NB4 (cell line): Measurements from ENCODE around the gene TEP1.

ENCODE experiments used
- MAX ChIP-seq: IDR thresholded peaks from 2 replicates; pipeline ENCODE4 v1.6.1; 2011; ENCODE audit warnings: low read depth, low read length
- POLR2A ChIP-seq: IDR thresholded peaks from 2 replicates; pipeline ENCODE4 v1.6.1; 2011; ENCODE audit warnings: mild to moderate bottlenecking; ENCODE audit not compliant: insufficient read length; ENCODE audit errors: extremely low read depth
- TF ChIP-seq, protein P1 (sequence below): IDR thresholded peaks from one replicate; pipeline ENCODE4 v1.5.1; 2012; ENCODE audit warnings: low read depth, low read length

DNA sequence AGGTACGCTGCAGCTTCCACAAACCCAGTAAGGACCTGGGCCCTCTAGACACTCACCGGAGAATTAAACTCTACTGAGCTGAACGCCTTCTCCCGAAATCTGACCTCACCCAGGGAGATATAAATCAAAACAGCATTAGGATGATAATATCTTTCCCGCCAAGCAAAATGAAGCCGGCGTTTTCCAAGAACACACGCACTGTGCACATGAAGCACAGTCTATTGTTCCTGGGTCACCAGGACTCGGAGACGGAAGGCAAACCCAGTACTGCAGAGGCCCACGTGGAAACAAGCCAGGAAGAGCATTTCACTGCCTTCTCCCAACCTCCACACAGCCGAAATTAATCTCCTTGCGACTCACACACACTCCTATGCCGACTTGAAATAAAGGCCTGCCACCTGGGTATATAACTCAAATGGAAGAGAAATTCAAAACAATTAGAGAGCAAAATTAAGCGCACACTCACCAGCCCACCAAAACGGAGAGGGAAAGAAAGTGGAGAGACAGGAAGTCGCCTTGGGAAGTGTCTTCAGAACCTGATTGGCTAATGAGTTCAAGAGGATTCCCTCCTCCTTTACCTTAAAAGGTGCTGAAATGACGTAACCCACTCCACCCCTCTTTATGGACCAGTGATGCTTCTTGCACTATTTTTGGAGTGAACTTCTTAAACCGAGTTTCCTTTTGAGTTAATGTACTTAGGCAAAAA lies 80.4 kb downstream of the TEP1 start, which contains the start of gene CCNB1IP1:
- TF ChIP-seq, protein P1, sequence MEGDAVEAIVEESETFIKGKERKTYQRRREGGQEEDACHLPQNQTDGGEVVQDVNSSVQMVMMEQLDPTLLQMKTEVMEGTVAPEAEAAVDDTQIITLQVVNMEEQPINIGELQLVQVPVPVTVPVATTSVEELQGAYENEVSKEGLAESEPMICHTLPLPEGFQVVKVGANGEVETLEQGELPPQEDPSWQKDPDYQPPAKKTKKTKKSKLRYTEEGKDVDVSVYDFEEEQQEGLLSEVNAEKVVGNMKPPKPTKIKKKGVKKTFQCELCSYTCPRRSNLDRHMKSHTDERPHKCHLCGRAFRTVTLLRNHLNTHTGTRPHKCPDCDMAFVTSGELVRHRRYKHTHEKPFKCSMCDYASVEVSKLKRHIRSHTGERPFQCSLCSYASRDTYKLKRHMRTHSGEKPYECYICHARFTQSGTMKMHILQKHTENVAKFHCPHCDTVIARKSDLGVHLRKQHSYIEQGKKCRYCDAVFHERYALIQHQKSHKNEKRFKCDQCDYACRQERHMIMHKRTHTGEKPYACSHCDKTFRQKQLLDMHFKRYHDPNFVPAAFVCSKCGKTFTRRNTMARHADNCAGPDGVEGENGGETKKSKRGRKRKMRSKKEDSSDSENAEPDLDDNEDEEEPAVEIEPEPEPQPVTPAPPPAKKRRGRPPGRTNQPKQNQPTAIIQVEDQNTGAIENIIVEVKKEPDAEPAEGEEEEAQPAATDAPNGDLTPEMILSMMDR: no peak
- TF ChIP-seq POLR2A (peak; percentile 28), MAX (peak; percentile 80)
